IMR-90 (cell line): ENCODE data around the gene TMPRSS9. TPM values are rescaled to one million over a fixed set of nuclear protein-coding genes. Genes with fewer than 3 reads are reported as not detected.

Experiments used
- ATAC-seq: fragments of 200-7000 bp; cut with Tn5 transposase; 2 replicates; pipeline ENCODE4 v1.9.1; 2020; ENCODE audit warnings: low read depth, mild to moderate bottlenecking, moderate library complexity
- BruUV-seq: library from RNA; stranded (reverse); fragments of 400-500 nt; replicated peaks from 2 replicates; lab custom pipeline; 2021; lab: Mats Ljungman, UMichigan
- CTCF ChIA-PET: fragments of 300-600 bp; formaldehyde crosslinking; extraction: SDS; loops from one replicate; lab custom pipeline; 2021; ENCODE audit warnings: antibody characterized with exemption; lab: Yijun Ruan, JAX
- POLR2A ChIA-PET: fragments of 300-600 bp; sonication (Branson Sonifier 250); formaldehyde crosslinking; loops from one replicate; lab custom pipeline; 2022; ENCODE audit warnings: antibody characterized with exemption; ENCODE audit not compliant: unreplicated experiment; lab: Charles Lee
- DNase-seq: peaks from one replicate; pipeline ENCODE4 v3.0.0; 2013
- H2AFZ ChIP-seq: replicated peaks from 2 replicates; pipeline ENCODE3; 2013; ENCODE audit warnings: low read length, mild to moderate bottlenecking; ENCODE audit not compliant: poor library complexity
- H2AK5ac ChIP-seq: 2 replicates; pipeline ENCODE4 v1.6.1; 2013; ENCODE audit warnings: low read depth, low read length, inconsistent platforms
- H2AK9ac ChIP-seq: replicated peaks from 2 replicates; pipeline ENCODE3; 2013; ENCODE audit warnings: mild to moderate bottlenecking, low read depth, low read length, moderate library complexity; ENCODE audit not compliant: poor library complexity
- H2BK120ac ChIP-seq: 2 replicates; pipeline ENCODE4 v1.6.1; 2013; ENCODE audit warnings: low read depth, low read length, inconsistent platforms
- H2BK15ac ChIP-seq: 3 replicates; pipeline ENCODE4 v1.6.1; 2013; ENCODE audit warnings: low read depth, low read length, inconsistent platforms
- H2BK20ac ChIP-seq: 2 replicates; pipeline ENCODE4 v1.6.1; 2013; ENCODE audit warnings: low read depth, mild to moderate bottlenecking, inconsistent platforms, low read length, moderate library complexity
- H2BK5ac ChIP-seq: 2 replicates; pipeline ENCODE4 v1.6.1; 2013; ENCODE audit warnings: mild to moderate bottlenecking, low read depth, low read length, inconsistent platforms; ENCODE audit not compliant: poor library complexity, severe bottlenecking
- H3K14ac ChIP-seq: replicated peaks from 2 replicates; pipeline ENCODE4 v1.6.1; 2013; ENCODE audit warnings: low read depth, low read length, inconsistent platforms
- H3K18ac ChIP-seq: 2 replicates; pipeline ENCODE4 v1.6.1; 2013; ENCODE audit warnings: low read depth, low read length, control low read depth
- H3K23ac ChIP-seq: 2 replicates; pipeline ENCODE4 v1.6.1; 2013; ENCODE audit warnings: low read depth, low read length, inconsistent platforms
- H3K27ac ChIP-seq: 2 replicates; pipeline ENCODE4 v1.5.1; 2013; ENCODE audit warnings: mild to moderate bottlenecking, control low read depth, low read length; ENCODE audit not compliant: insufficient read depth
- H3K27me3 ChIP-seq: 2 replicates; pipeline ENCODE4 v1.6.1; 2013; ENCODE audit warnings: low read length; ENCODE audit not compliant: control insufficient read depth, insufficient read depth
- H3K36me3 ChIP-seq: 2 replicates; pipeline ENCODE4 v1.6.1; 2013; ENCODE audit warnings: low read length, mixed read lengths; ENCODE audit not compliant: control insufficient read depth, insufficient read depth
- H3K4ac ChIP-seq: 2 replicates; pipeline ENCODE4 v1.6.1; 2013; ENCODE audit warnings: low read depth, low read length, inconsistent platforms
- H3K4me1 ChIP-seq: 2 replicates; pipeline ENCODE4 v1.6.1; 2013; ENCODE audit warnings: low read length, mixed read lengths; ENCODE audit not compliant: control insufficient read depth, insufficient read depth
- H3K4me2 ChIP-seq: 2 replicates; pipeline ENCODE4 v1.6.1; 2013; ENCODE audit warnings: low read depth, mild to moderate bottlenecking, control low read depth, low read length, moderate library complexity
- H3K4me3 ChIP-seq: 2 replicates; pipeline ENCODE4 v1.5.1; 2013; ENCODE audit warnings: low read depth, mild to moderate bottlenecking, control low read depth, low read length, moderate library complexity; ENCODE audit not compliant: insufficient read depth
- H3K56ac ChIP-seq: 2 replicates; pipeline ENCODE4 v1.6.1; 2013; ENCODE audit warnings: low read length, inconsistent platforms; ENCODE audit not compliant: insufficient read depth; ENCODE audit errors: extremely low read depth
- H3K79me1 ChIP-seq, 2 experiments: 2 replicates each; pipeline ENCODE4 v1.6.1; 2013; ENCODE audit warnings: low read length in 2 of 2, inconsistent platforms in 1 of 2, low read depth in 1 of 2
- H3K9ac ChIP-seq: 2 replicates; pipeline ENCODE4 v1.6.1; 2013; ENCODE audit warnings: low read depth, low read length, control low read depth
- H3K9me1 ChIP-seq: 2 replicates; pipeline ENCODE4 v1.6.1; 2013; ENCODE audit warnings: low read length, inconsistent platforms; ENCODE audit not compliant: insufficient read depth
- H3K9me3 ChIP-seq: 2 replicates; pipeline ENCODE4 v1.6.1; 2013; ENCODE audit warnings: low read length; ENCODE audit not compliant: control insufficient read depth, insufficient read depth
- H4K20me1 ChIP-seq: 2 replicates; pipeline ENCODE4 v1.6.1; 2013; ENCODE audit warnings: low read length, inconsistent platforms; ENCODE audit not compliant: insufficient read depth
- H4K5ac ChIP-seq: 2 replicates; pipeline ENCODE4 v1.6.1; 2013; ENCODE audit warnings: mild to moderate bottlenecking, low read depth, low read length, control low read depth
- H4K8ac ChIP-seq, 2 experiments: 2 replicates each; pipeline ENCODE4 v1.6.1; 2013; ENCODE audit warnings: low read depth in 2 of 2, low read length in 2 of 2, control low read depth in 1 of 2, inconsistent platforms in 1 of 2
- H4K91ac ChIP-seq: 2 replicates; pipeline ENCODE4 v1.6.1; 2013; ENCODE audit warnings: low read depth, low read length, inconsistent platforms; ENCODE audit not compliant: insufficient read depth
- CHD1 ChIP-seq: IDR thresholded peaks from 2 replicates; pipeline ENCODE4 v1.6.1; 2012; ENCODE audit warnings: low read depth, low read length, improper control_type of control experiment
- CTCF ChIP-seq: conservative IDR thresholded peaks from 2 replicates; pipeline ENCODE4 v1.5.1; 2012; ENCODE audit warnings: mild to moderate bottlenecking, low read depth, low read length, improper control_type of control experiment
- FOS ChIP-seq: fragments of 150-350 bp; IDR thresholded peaks from 2 replicates; pipeline ENCODE4 v1.6.1; 2016; ENCODE audit warnings: low read depth, low read length
- MAZ ChIP-seq: IDR thresholded peaks from 2 replicates; pipeline ENCODE4 v1.6.1; 2012; ENCODE audit warnings: low read depth, mild to moderate bottlenecking, low read length, improper control_type of control experiment, moderate library complexity, borderline replicate concordance
- NFE2L2 ChIP-seq: fragments of 150-350 bp; IDR thresholded peaks from 2 replicates; pipeline ENCODE4 v1.6.1; 2016; ENCODE audit warnings: low read depth, mild to moderate bottlenecking, low read length
- POLR2A ChIP-seq: IDR thresholded peaks from 2 replicates; pipeline ENCODE4 v1.6.1; 2012; ENCODE audit warnings: mild to moderate bottlenecking, low read depth, low read length
- RFX5 ChIP-seq: IDR thresholded peaks from 2 replicates; pipeline ENCODE4 v1.8.0; 2012; ENCODE audit warnings: low read depth, mild to moderate bottlenecking, low read length, moderate library complexity
- whole genome bisulfite sequencing, 2 experiments: methylation state at CpG; one replicate each; pipeline versions ENCODE4 v1.1.5 to v1.1.7; 2013; ENCODE audit warnings: missing lambda C conversion rate in 2 of 2; ENCODE audit not compliant: insufficient read length in 1 of 2; ENCODE audit errors: extremely low coverage in 2 of 2; 5-methylcytosine and 5-hydroxymethylcytosine counted together
- dilution Hi-C: fragments of 300-500 bp; cut with HindIII; formaldehyde crosslinking; loops from one replicate; pipeline ENCODE4 v1.14.3; 2018; ENCODE audit warnings: low sequenced_read_pairs; ENCODE audit not compliant: unreplicated experiment
- in situ Hi-C: fragments of 300-500 bp; cut with MboI; formaldehyde crosslinking; loops from 3 replicates; pipeline ENCODE4 v1.14.3; 2019; ENCODE audit warnings: low sequenced_read_pairs, inconsistent platforms, mixed read lengths
- intact Hi-C: fragments of 100-400 bp; cut with micrococcal nuclease; formaldehyde crosslinking; loops from 2 replicates; pipeline ENCODE4 v1.10.0; 2022
- polyA plus RNA-seq, 3 experiments: library from polyadenylated mRNA; depleted of rRNA; stranded (reverse); fragments of >200 nt; gene quantifications; 2 replicates each; pipeline ENCODE4 v1.2.3, GENCODE V29; 2012; ENCODE audit warnings: low replicate concordance in 1 of 3
- total RNA-seq: library from RNA; depleted of rRNA; stranded (reverse); fragments of >200 nt; gene quantifications from 2 replicates; pipeline ENCODE4 v1.2.3, GENCODE V29; 2012

Gene TMPRSS9
- total and polyA plus RNA-seq, 2 of the 4 experiments (the other 2 are of a cell fraction), result not detected

GRCh38 chr19:2315818-2316353, 44.2 kb upstream of the TMPRSS9 start (continued):
- TF ChIP-seq FOS, result no peak
- peak; percentile 83 for TF ChIP-seq CTCF
- TF ChIP-seq CHD1, result no peak
- no peak for TF ChIP-seq RFX5

DNA sequence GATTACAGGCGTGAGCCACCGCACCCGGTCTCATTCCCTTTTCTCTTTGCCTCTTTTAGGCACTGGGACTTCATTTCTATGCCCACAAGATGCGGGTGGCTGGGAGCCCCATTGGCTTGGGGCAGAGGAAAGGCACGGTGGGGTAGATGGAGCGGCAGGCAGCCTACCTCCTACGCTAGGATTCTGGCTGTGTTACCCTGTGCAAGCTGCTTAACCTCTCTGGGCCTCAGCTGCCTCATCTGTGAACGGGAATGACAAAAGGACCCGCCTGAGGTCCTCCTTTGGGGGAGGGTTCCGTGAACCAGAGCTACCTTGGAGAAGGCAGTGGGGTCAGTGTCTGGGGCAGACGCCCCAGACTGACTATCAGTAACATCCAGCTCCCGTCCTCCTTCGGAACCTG, 42.8 kb upstream of the TMPRSS9 start:
- H3K27ac ChIP-seq, result no peak overlapping the region
- no peaks in the 10 kb centered on the region; the same call in 1 of the 2 replicates for H4K20me1 ChIP-seq
- WGBS, 2 experiments, result 92% methylated on average over 5 of the region's 13 CpGs; no CpG with 5 or more reads in 1 of the 2 experiments
- peaks cover 5% of the 10 kb centered on the region for H3K27me3 ChIP-seq
- no peaks in the 10 kb centered on the region for H3K9me1 ChIP-seq
- no peak overlapping the region for H4K8ac ChIP-seq
- TF ChIP-seq NFE2L2 (no peak), POLR2A (no peak), MAZ (no peak)
- H3K4me3 ChIP-seq, result no peak overlapping the region
- H3K9ac ChIP-seq, result no peak overlapping the region
- peaks cover 8% of the 10 kb centered on the region; the same call in 1 of the 2 replicates for H3K36me3 ChIP-seq
- no peaks in the 10 kb centered on the region for H3K79me1 ChIP-seq
- ChIA-PET POLR2A (no interaction called here), CTCF (interaction anchor here (0.7 to 1.3 kb wide), 2 partner anchors 15 to 161 kb away, joined by 3 read pairs; no protein-coding TSS in a partner anchor)
- in situ Hi-C loops, result loop anchor here (10.0 kb wide), 1 partner anchor 162 kb away; the partner anchor contains the start of gene AP3D1
- no peak overlapping the region for H3K56ac ChIP-seq
- no peak overlapping the region for H2AFZ ChIP-seq
- H2BK15ac ChIP-seq, result no peak overlapping the region
- BruUV-seq, result no TSS peak
- H4K91ac ChIP-seq, result no peak overlapping the region
- H3K4me2 ChIP-seq, result no peak overlapping the region
- no peak overlapping the region for H3K14ac ChIP-seq
- no peak overlapping the region for H2BK120ac ChIP-seq
- no peak overlapping the region for H3K18ac ChIP-seq
- H4K5ac ChIP-seq, result no peak overlapping the region
- H3K4me1 ChIP-seq, result no peaks in the 10 kb centered on the region
- intact Hi-C loops, result loop anchor here (2.0 kb wide), 1 partner anchor 80 kb away; the partner anchor contains the start of genes PLEKHJ1 and SF3A2
- H3K9me3 ChIP-seq, result peaks cover 3% of the 10 kb centered on the region
- no peak overlapping the region for H2AK9ac ChIP-seq
- H2BK5ac ChIP-seq, result no peak overlapping the region
- H2BK20ac ChIP-seq, result no peak overlapping the region
- H2AK5ac ChIP-seq, result no peak overlapping the region
- H3K4ac ChIP-seq, result no peak overlapping the region
- dilution Hi-C loops, result no loop called here
- H3K23ac ChIP-seq, result no peak overlapping the region
- ATAC-seq, result no peak
- DNase-seq, result no peak
